Measurements from ENCODE around the gene PTPRK. TPM values are rescaled to one million over a fixed set of nuclear protein-coding genes. Genes with fewer than 3 reads are reported as not detected.

Gene PTPRK
- total and polyA plus RNA-seq, 2 experiments from 2014 or later, result 26.9 to 56.4 TPM

DNA sequence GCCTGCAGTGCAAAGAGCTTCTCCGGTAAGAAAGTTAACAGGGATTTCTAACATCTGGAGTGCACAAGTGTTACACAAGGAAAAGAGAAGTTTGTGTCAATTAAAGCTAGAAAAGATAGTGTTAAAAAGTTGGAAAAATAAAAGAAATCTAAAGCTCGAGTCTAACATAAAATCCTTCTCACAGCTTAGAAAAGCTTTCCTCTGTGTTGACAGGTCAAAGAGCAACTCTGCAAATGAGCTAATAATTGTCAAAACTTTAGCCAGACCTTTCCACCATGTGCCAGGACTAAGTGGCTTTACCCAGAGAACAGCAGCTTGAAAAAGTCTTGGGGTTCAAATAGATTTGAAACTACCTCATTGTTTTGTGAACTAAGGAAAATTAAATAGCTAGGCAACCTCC is 14.8 kb downstream of the PTPRK start (continued):
- TF ChIP-seq, protein P1, sequence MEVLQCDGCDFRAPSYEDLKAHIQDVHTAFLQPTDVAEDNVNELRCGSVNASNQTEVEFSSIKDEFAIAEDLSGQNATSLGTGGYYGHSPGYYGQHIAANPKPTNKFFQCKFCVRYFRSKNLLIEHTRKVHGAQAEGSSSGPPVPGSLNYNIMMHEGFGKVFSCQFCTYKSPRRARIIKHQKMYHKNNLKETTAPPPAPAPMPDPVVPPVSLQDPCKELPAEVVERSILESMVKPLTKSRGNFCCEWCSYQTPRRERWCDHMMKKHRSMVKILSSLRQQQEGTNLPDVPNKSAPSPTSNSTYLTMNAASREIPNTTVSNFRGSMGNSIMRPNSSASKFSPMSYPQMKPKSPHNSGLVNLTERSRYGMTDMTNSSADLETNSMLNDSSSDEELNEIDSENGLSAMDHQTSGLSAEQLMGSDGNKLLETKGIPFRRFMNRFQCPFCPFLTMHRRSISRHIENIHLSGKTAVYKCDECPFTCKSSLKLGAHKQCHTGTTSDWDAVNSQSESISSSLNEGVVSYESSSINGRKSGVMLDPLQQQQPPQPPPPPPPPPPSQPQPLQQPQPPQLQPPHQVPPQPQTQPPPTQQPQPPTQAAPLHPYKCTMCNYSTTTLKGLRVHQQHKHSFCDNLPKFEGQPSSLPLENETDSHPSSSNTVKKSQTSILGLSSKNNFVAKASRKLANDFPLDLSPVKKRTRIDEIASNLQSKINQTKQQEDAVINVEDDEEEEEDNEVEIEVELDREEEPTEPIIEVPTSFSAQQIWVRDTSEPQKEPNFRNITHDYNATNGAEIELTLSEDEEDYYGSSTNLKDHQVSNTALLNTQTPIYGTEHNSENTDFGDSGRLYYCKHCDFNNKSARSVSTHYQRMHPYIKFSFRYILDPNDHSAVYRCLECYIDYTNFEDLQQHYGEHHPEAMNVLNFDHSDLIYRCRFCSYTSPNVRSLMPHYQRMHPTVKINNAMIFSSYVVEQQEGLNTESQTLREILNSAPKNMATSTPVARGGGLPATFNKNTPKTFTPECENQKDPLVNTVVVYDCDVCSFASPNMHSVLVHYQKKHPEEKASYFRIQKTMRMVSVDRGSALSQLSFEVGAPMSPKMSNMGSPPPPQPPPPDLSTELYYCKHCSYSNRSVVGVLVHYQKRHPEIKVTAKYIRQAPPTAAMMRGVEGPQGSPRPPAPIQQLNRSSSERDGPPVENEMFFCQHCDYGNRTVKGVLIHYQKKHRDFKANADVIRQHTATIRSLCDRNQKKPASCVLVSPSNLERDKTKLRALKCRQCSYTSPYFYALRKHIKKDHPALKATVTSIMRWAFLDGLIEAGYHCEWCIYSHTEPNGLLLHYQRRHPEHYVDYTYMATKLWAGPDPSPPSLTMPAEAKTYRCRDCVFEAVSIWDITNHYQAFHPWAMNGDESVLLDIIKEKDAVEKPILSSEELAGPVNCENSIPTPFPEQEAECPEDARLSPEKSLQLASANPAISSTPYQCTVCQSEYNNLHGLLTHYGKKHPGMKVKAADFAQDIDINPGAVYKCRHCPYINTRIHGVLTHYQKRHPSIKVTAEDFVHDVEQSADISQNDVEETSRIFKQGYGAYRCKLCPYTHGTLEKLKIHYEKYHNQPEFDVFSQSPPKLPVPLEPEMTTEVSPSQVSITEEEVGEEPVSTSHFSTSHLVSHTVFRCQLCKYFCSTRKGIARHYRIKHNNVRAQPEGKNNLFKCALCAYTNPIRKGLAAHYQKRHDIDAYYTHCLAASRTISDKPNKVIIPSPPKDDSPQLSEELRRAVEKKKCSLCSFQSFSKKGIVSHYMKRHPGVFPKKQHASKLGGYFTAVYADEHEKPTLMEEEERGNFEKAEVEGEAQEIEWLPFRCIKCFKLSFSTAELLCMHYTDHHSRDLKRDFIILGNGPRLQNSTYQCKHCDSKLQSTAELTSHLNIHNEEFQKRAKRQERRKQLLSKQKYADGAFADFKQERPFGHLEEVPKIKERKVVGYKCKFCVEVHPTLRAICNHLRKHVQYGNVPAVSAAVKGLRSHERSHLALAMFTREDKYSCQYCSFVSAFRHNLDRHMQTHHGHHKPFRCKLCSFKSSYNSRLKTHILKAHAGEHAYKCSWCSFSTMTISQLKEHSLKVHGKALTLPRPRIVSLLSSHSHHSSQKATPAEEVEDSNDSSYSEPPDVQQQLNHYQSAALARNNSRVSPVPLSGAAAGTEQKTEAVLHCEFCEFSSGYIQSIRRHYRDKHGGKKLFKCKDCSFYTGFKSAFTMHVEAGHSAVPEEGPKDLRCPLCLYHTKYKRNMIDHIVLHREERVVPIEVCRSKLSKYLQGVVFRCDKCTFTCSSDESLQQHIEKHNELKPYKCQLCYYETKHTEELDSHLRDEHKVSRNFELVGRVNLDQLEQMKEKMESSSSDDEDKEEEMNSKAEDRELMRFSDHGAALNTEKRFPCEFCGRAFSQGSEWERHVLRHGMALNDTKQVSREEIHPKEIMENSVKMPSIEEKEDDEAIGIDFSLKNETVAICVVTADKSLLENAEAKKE (CRISPR knock-in tag; IDR thresholded peaks at IDR 0.05), result no peak
- no peak for TF ChIP-seq EZH2phosphoT487 (IDR thresholded peaks at IDR 0.05; ENCODE audit: unreplicated experiment)

DNA sequence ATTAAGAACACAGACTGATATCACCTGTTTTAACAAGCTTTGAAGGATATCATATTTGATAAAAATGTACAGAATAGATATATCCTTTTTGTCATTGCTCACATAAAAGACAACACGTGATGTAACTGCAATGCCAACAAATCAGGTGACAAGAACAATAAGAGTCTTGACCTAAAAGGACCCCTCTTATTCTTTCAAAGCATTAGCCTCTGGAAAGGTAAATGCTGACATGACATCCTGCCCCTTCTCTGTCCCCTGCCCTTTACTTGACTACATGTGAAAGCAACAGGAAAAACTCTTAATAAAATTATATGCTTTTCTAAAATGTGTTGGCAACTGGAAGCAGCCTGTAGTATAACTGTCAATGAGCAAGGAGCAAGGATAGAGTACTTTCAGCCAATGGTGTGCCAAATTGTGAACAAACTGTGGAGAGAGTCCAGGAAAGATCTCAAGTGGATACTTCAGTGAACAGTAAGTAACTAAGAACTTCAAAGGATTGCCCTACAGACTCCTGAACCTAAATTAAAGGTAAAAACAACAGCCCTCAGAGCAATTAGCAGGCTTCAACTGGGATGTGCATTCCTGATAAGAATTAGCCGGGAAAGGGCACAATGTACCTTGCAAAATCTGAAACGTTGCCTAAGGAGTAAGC is 16.3 kb downstream of the PTPRK start:
- TF ChIP-seq STAT1 (IDR thresholded peaks at IDR 0.05; ENCODE audit: unreplicated experiment) (no peak), ZNF331 (CRISPR knock-in tag; IDR thresholded peaks at IDR 0.05; ENCODE audit: low read depth) (no peak), JUNB (IDR thresholded peaks at IDR 0.05; ENCODE audit: unreplicated experiment) (no peak), EZH2phosphoT487 (IDR thresholded peaks at IDR 0.05; ENCODE audit: unreplicated experiment) (no peak)
- ATAC-seq, result no peak
- Mint-ChIP-seq H3K36me3 (ENCODE audit: low read depth) (no peaks in the 10 kb centered on the region), H3K9me3 (no peaks in the 10 kb centered on the region), H3K4me3 (no peak overlapping the region), H3K27ac (peak overlapping the region; percentile 11; the same call in 1 of the 2 replicates), H3K4me1 (peaks cover 38% of the 10 kb centered on the region), H3K27me3 (ENCODE audit: insufficient read depth, low read depth, poor library complexity) (no peaks in the 10 kb centered on the region)
- H3K36me3 ChIP-seq (ENCODE audit: insufficient read depth), result no peaks in the 10 kb centered on the region
- H4K20me1 ChIP-seq (replicated peaks; ENCODE audit: insufficient read depth), result peaks cover 18% of the 10 kb centered on the region; the same call in 1 of the 2 replicates
- no peak overlapping the region for H3K4me2 ChIP-seq
- H2AFZ ChIP-seq, result no peak overlapping the region
- no peaks in the 10 kb centered on the region for H3K9me2 ChIP-seq (ENCODE audit: insufficient read depth)
- H3K27me3 ChIP-seq (ENCODE audit: insufficient read depth), result no peaks in the 10 kb centered on the region
- DNase-seq (ENCODE audit: low spot score), result no peak
- peaks cover 46% of the 10 kb centered on the region for H3K4me1 ChIP-seq (ENCODE audit: insufficient read depth)
- H3K27ac ChIP-seq (ENCODE audit: low read depth), result no peak overlapping the region
- H3K79me2 ChIP-seq (replicated peaks; ENCODE audit: insufficient read depth), result peaks cover 84% of the 10 kb centered on the region
- H3K4me3 ChIP-seq, result no peak overlapping the region
- H3F3A ChIP-seq (replicated peaks; ENCODE audit: low read depth), result no peaks in the 10 kb centered on the region
